ENCODE measurements around the gene GNAI3.

The GNAI3 gene

GRCh38 chr1:109598156-109598555, 49.7 kb downstream of the GNAI3 start:
- DNase-seq (ENCODE audit: low read depth), result no peak

- no peak for DNase-seq (ENCODE audit: low read depth)
Measured at GRCh38 chr1:109598655-109599054, 50.2 kb downstream of the GNAI3 start.

GRCh38 chr1:109603229-109603628, 54.8 kb downstream of the GNAI3 start:
- DNase-seq (ENCODE audit: low read depth), result no peak

GRCh38 chr1:109605381-109605780, 57.0 kb downstream of the GNAI3 start:
- no peak for DNase-seq (ENCODE audit: low read depth)

GRCh38 chr1:109609881-109610280, 61.5 kb downstream of the GNAI3 start:
- DNase-seq (ENCODE audit: low read depth), result no peak

GRCh38 chr1:109610609-109611307, 62.3 kb downstream of the GNAI3 start:
- DNase-seq (ENCODE audit: low read depth), result no peak

GRCh38 chr1:109611308-109611990, 63.0 kb downstream of the GNAI3 start:
- DNase-seq (ENCODE audit: low read depth), result no peak

- DNase-seq (ENCODE audit: low read depth), result no peak
Measured at GRCh38 chr1:109613361-109614147, 65.1 kb downstream of the GNAI3 start.

GRCh38 chr1:109615879-109616278, 67.5 kb downstream of the GNAI3 start:
- no peak for DNase-seq (ENCODE audit: low read depth)

- DNase-seq (ENCODE audit: low read depth), result no peak
Measured at GRCh38 chr1:109616391-109616790, 68.0 kb downstream of the GNAI3 start.

GRCh38 chr1:109617291-109617801, 68.9 kb downstream of the GNAI3 start:
- DNase-seq (ENCODE audit: low read depth), result no peak

GRCh38 chr1:109618661-109619575, 70.5 kb downstream of the GNAI3 start:
- no peak for DNase-seq (ENCODE audit: low read depth)

- DNase-seq (ENCODE audit: low read depth), result peak; percentile 48
Measured at GRCh38 chr1:109619576-109620400, 71.4 kb downstream of the GNAI3 start, which contains the start of the genes AMPD2 and GNAT2. Gene AMPD2, plus strand, starts transcription at chr1:109619837. Its CDS starts 1,339 bp downstream, at chr1:109621176. Gene GNAT2, minus strand, starts transcription at chr1:109619616. Its CDS starts 6,746 bp downstream, at chr1:109612870.

- no peak for DNase-seq (ENCODE audit: low read depth)
Measured at GRCh38 chr1:109620401-109620791, 72.0 kb downstream of the GNAI3 start.

GRCh38 chr1:109620841-109621286, 72.4 kb downstream of the GNAI3 start:
- peak; percentile 95 for DNase-seq (ENCODE audit: low read depth)

GRCh38 chr1:109621379-109622136, 73.1 kb downstream of the GNAI3 start:
- DNase-seq (ENCODE audit: low read depth), result no peak

GRCh38 chr1:109622137-109622892, 73.9 kb downstream of the GNAI3 start:
- no peak for DNase-seq (ENCODE audit: low read depth)

GRCh38 chr1:109622895-109623294, 74.5 kb downstream of the GNAI3 start:
- DNase-seq (ENCODE audit: low read depth), result no peak

Measured in T follicular helper cell (primary cell).